IMR-90 (cell line): ENCODE measurements around the gene ADGRA1. TPM values are rescaled to one million over a fixed set of nuclear protein-coding genes. Genes with fewer than 3 reads are reported as not detected.

Experiments
- ATAC-seq: fragments of 200-7000 bp; cut with Tn5 transposase; 2 replicates; pipeline ENCODE4 v1.9.1; 2020; ENCODE audit warnings: low read depth, mild to moderate bottlenecking, moderate library complexity
- BruUV-seq: library from RNA; stranded (reverse); fragments of 400-500 nt; replicated peaks from 2 replicates; lab custom pipeline; 2021; lab: Mats Ljungman, UMichigan
- CTCF ChIA-PET: fragments of 300-600 bp; formaldehyde crosslinking; extraction: SDS; loops from one replicate; lab custom pipeline; 2021; ENCODE audit warnings: antibody characterized with exemption; lab: Yijun Ruan, JAX
- POLR2A ChIA-PET: fragments of 300-600 bp; sonication (Branson Sonifier 250); formaldehyde crosslinking; loops from one replicate; lab custom pipeline; 2022; ENCODE audit warnings: antibody characterized with exemption; ENCODE audit not compliant: unreplicated experiment; lab: Charles Lee
- DNase-seq: peaks from one replicate; pipeline ENCODE4 v3.0.0; 2013
- H2AFZ ChIP-seq: replicated peaks from 2 replicates; pipeline ENCODE3; 2013; ENCODE audit warnings: low read length, mild to moderate bottlenecking; ENCODE audit not compliant: poor library complexity
- H2AK5ac ChIP-seq: 2 replicates; pipeline ENCODE4 v1.6.1; 2013; ENCODE audit warnings: low read depth, low read length, inconsistent platforms
- H2AK9ac ChIP-seq: replicated peaks from 2 replicates; pipeline ENCODE3; 2013; ENCODE audit warnings: mild to moderate bottlenecking, low read depth, low read length, moderate library complexity; ENCODE audit not compliant: poor library complexity
- H2BK120ac ChIP-seq: 2 replicates; pipeline ENCODE4 v1.6.1; 2013; ENCODE audit warnings: low read depth, low read length, inconsistent platforms
- H2BK15ac ChIP-seq: 3 replicates; pipeline ENCODE4 v1.6.1; 2013; ENCODE audit warnings: low read depth, low read length, inconsistent platforms
- H2BK20ac ChIP-seq: 2 replicates; pipeline ENCODE4 v1.6.1; 2013; ENCODE audit warnings: low read depth, mild to moderate bottlenecking, inconsistent platforms, low read length, moderate library complexity
- H2BK5ac ChIP-seq: 2 replicates; pipeline ENCODE4 v1.6.1; 2013; ENCODE audit warnings: mild to moderate bottlenecking, low read depth, low read length, inconsistent platforms; ENCODE audit not compliant: poor library complexity, severe bottlenecking
- H3K14ac ChIP-seq: replicated peaks from 2 replicates; pipeline ENCODE4 v1.6.1; 2013; ENCODE audit warnings: low read depth, low read length, inconsistent platforms
- H3K18ac ChIP-seq: 2 replicates; pipeline ENCODE4 v1.6.1; 2013; ENCODE audit warnings: low read depth, low read length, control low read depth
- H3K23ac ChIP-seq: 2 replicates; pipeline ENCODE4 v1.6.1; 2013; ENCODE audit warnings: low read depth, low read length, inconsistent platforms
- H3K27ac ChIP-seq: 2 replicates; pipeline ENCODE4 v1.5.1; 2013; ENCODE audit warnings: mild to moderate bottlenecking, control low read depth, low read length; ENCODE audit not compliant: insufficient read depth
- H3K27me3 ChIP-seq: 2 replicates; pipeline ENCODE4 v1.6.1; 2013; ENCODE audit warnings: low read length; ENCODE audit not compliant: control insufficient read depth, insufficient read depth
- H3K36me3 ChIP-seq: 2 replicates; pipeline ENCODE4 v1.6.1; 2013; ENCODE audit warnings: low read length, mixed read lengths; ENCODE audit not compliant: control insufficient read depth, insufficient read depth
- H3K4ac ChIP-seq: 2 replicates; pipeline ENCODE4 v1.6.1; 2013; ENCODE audit warnings: low read depth, low read length, inconsistent platforms
- H3K4me1 ChIP-seq: 2 replicates; pipeline ENCODE4 v1.6.1; 2013; ENCODE audit warnings: low read length, mixed read lengths; ENCODE audit not compliant: control insufficient read depth, insufficient read depth
- H3K4me2 ChIP-seq: 2 replicates; pipeline ENCODE4 v1.6.1; 2013; ENCODE audit warnings: low read depth, mild to moderate bottlenecking, control low read depth, low read length, moderate library complexity
- H3K4me3 ChIP-seq: 2 replicates; pipeline ENCODE4 v1.5.1; 2013; ENCODE audit warnings: low read depth, mild to moderate bottlenecking, control low read depth, low read length, moderate library complexity; ENCODE audit not compliant: insufficient read depth
- H3K56ac ChIP-seq: 2 replicates; pipeline ENCODE4 v1.6.1; 2013; ENCODE audit warnings: low read length, inconsistent platforms; ENCODE audit not compliant: insufficient read depth; ENCODE audit errors: extremely low read depth
- H3K79me1 ChIP-seq, 2 experiments: 2 replicates each; pipeline ENCODE4 v1.6.1; 2013; ENCODE audit warnings: low read length in 2 of 2, inconsistent platforms in 1 of 2, low read depth in 1 of 2
- H3K9ac ChIP-seq: 2 replicates; pipeline ENCODE4 v1.6.1; 2013; ENCODE audit warnings: low read depth, low read length, control low read depth
- H3K9me1 ChIP-seq: 2 replicates; pipeline ENCODE4 v1.6.1; 2013; ENCODE audit warnings: low read length, inconsistent platforms; ENCODE audit not compliant: insufficient read depth
- H3K9me3 ChIP-seq: 2 replicates; pipeline ENCODE4 v1.6.1; 2013; ENCODE audit warnings: low read length; ENCODE audit not compliant: control insufficient read depth, insufficient read depth
- H4K20me1 ChIP-seq: 2 replicates; pipeline ENCODE4 v1.6.1; 2013; ENCODE audit warnings: low read length, inconsistent platforms; ENCODE audit not compliant: insufficient read depth
- H4K5ac ChIP-seq: 2 replicates; pipeline ENCODE4 v1.6.1; 2013; ENCODE audit warnings: mild to moderate bottlenecking, low read depth, low read length, control low read depth
- H4K8ac ChIP-seq, 2 experiments: 2 replicates each; pipeline ENCODE4 v1.6.1; 2013; ENCODE audit warnings: low read depth in 2 of 2, low read length in 2 of 2, control low read depth in 1 of 2, inconsistent platforms in 1 of 2
- H4K91ac ChIP-seq: 2 replicates; pipeline ENCODE4 v1.6.1; 2013; ENCODE audit warnings: low read depth, low read length, inconsistent platforms; ENCODE audit not compliant: insufficient read depth
- CEBPB ChIP-seq: IDR thresholded peaks from 2 replicates; pipeline ENCODE4 v1.6.1; 2012; ENCODE audit warnings: low read depth, low read length, improper control_type of control experiment
- MAZ ChIP-seq: IDR thresholded peaks from 2 replicates; pipeline ENCODE4 v1.6.1; 2012; ENCODE audit warnings: low read depth, mild to moderate bottlenecking, low read length, improper control_type of control experiment, moderate library complexity, borderline replicate concordance
- RAD21 ChIP-seq: IDR thresholded peaks from 2 replicates; pipeline ENCODE4 v1.6.1; 2012; ENCODE audit warnings: low read length, improper control_type of control experiment
- RCOR1 ChIP-seq: IDR thresholded peaks from 2 replicates; pipeline ENCODE4 v1.6.1; 2012; ENCODE audit warnings: mild to moderate bottlenecking, low read length, improper control_type of control experiment; ENCODE audit not compliant: insufficient replicate concordance
- RFX5 ChIP-seq: IDR thresholded peaks from 2 replicates; pipeline ENCODE4 v1.8.0; 2012; ENCODE audit warnings: low read depth, mild to moderate bottlenecking, low read length, moderate library complexity
- whole genome bisulfite sequencing, 2 experiments: methylation state at CpG; one replicate each; pipeline versions ENCODE4 v1.1.5 to v1.1.7; 2013; ENCODE audit warnings: missing lambda C conversion rate in 2 of 2; ENCODE audit not compliant: insufficient read length in 1 of 2; ENCODE audit errors: extremely low coverage in 2 of 2; 5-methylcytosine and 5-hydroxymethylcytosine counted together
- dilution Hi-C: fragments of 300-500 bp; cut with HindIII; formaldehyde crosslinking; loops from one replicate; pipeline ENCODE4 v1.14.3; 2018; ENCODE audit warnings: low sequenced_read_pairs; ENCODE audit not compliant: unreplicated experiment
- in situ Hi-C: fragments of 300-500 bp; cut with MboI; formaldehyde crosslinking; loops from 3 replicates; pipeline ENCODE4 v1.14.3; 2019; ENCODE audit warnings: low sequenced_read_pairs, inconsistent platforms, mixed read lengths
- intact Hi-C: fragments of 100-400 bp; cut with micrococcal nuclease; formaldehyde crosslinking; loops from 2 replicates; pipeline ENCODE4 v1.10.0; 2022
- polyA plus RNA-seq, 3 experiments: library from polyadenylated mRNA; depleted of rRNA; stranded (reverse); fragments of >200 nt; gene quantifications; 2 replicates each; pipeline ENCODE4 v1.2.3, GENCODE V29; 2012; ENCODE audit warnings: low replicate concordance in 1 of 3
- total RNA-seq: library from RNA; depleted of rRNA; stranded (reverse); fragments of >200 nt; gene quantifications from 2 replicates; pipeline ENCODE4 v1.2.3, GENCODE V29; 2012
- TF ChIP-seq, protein P1 (sequence below): fragments of 150-350 bp; IDR thresholded peaks from 2 replicates; pipeline ENCODE4 v1.6.1; 2016; ENCODE audit warnings: low read depth, mild to moderate bottlenecking, low read length, moderate library complexity, borderline replicate concordance
- TF ChIP-seq, protein P2 (sequence below): fragments of 150-350 bp; IDR thresholded peaks from 2 replicates; pipeline ENCODE4 v1.6.1; 2017; ENCODE audit warnings: mild to moderate bottlenecking, antibody characterized with exemption, low read length, low read depth
- TF ChIP-seq, protein P3 (sequence below): conservative IDR thresholded peaks from 2 replicates; pipeline ENCODE4 v1.5.1; 2012; ENCODE audit warnings: mild to moderate bottlenecking, low read depth, low read length, improper control_type of control experiment

ADGRA1 gene
- total and polyA plus RNA-seq, 2 of the 4 experiments (the other 2 are of a cell fraction): not detected

DNA sequence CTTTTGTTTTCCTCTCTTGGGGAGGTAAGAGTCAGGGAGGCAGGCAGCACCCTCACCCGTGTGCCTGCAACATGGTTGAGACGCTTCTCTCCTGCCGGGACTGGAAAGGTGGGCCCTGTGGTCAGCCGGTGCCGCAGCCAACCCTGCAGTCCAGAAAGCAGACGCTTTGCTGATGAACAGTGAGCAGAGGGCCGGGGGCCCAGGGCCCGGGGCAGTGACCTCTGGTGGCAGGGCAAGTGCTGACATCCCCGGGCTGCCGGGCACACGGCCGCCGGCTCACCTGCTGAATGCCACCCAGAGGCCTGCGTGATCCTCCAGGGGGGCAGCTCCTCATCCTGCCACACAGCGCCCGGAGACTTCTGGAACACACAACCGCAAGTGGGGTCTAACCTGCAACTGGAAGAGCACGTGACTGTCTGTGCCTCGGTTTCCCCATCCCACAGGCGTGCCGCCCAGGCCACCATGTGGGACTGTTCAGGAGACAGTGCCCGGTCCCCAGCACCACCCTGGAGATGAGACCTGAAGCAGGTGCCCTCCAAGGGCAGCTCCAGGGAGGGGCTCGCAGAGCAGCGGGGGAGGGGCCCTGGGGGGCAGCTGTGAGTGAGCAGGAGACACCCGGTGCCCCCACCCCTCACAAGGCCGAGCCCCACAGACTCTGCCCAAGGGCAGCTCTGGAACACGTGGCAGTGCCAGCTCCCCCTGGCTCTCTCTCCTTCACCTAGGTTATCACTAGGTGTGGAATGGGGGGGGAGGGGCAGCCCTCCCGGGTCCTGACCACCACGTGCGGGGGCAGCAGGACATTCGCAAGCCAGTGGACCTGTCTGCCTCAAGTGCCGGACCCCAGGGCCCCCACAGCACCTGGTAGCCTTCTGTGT is 2.2 kb upstream of the ADGRA1 start:
- no peaks in the 10 kb centered on the region for H3K79me1 ChIP-seq
- ChIA-PET POLR2A (no interaction called here), CTCF (no interaction called here)
- H4K5ac ChIP-seq: no peak overlapping the region
- H2AFZ ChIP-seq: no peak overlapping the region
- TF ChIP-seq RCOR1 (no peak), RAD21 (no peak), CEBPB (no peak), MAZ (no peak), RFX5 (no peak)
- TF ChIP-seq, protein P1, sequence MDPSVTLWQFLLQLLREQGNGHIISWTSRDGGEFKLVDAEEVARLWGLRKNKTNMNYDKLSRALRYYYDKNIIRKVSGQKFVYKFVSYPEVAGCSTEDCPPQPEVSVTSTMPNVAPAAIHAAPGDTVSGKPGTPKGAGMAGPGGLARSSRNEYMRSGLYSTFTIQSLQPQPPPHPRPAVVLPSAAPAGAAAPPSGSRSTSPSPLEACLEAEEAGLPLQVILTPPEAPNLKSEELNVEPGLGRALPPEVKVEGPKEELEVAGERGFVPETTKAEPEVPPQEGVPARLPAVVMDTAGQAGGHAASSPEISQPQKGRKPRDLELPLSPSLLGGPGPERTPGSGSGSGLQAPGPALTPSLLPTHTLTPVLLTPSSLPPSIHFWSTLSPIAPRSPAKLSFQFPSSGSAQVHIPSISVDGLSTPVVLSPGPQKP: no peak
- TF ChIP-seq, protein P2, sequence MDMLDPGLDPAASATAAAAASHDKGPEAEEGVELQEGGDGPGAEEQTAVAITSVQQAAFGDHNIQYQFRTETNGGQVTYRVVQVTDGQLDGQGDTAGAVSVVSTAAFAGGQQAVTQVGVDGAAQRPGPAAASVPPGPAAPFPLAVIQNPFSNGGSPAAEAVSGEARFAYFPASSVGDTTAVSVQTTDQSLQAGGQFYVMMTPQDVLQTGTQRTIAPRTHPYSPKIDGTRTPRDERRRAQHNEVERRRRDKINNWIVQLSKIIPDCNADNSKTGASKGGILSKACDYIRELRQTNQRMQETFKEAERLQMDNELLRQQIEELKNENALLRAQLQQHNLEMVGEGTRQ: no peak
- TF ChIP-seq, protein P3, sequence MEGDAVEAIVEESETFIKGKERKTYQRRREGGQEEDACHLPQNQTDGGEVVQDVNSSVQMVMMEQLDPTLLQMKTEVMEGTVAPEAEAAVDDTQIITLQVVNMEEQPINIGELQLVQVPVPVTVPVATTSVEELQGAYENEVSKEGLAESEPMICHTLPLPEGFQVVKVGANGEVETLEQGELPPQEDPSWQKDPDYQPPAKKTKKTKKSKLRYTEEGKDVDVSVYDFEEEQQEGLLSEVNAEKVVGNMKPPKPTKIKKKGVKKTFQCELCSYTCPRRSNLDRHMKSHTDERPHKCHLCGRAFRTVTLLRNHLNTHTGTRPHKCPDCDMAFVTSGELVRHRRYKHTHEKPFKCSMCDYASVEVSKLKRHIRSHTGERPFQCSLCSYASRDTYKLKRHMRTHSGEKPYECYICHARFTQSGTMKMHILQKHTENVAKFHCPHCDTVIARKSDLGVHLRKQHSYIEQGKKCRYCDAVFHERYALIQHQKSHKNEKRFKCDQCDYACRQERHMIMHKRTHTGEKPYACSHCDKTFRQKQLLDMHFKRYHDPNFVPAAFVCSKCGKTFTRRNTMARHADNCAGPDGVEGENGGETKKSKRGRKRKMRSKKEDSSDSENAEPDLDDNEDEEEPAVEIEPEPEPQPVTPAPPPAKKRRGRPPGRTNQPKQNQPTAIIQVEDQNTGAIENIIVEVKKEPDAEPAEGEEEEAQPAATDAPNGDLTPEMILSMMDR: no peak
- H3K9me1 ChIP-seq: no peaks in the 10 kb centered on the region
- no peak overlapping the region for H3K4me3 ChIP-seq
- 52% methylated on average over 12 of the region's 32 CpGs; no CpG with 5 or more reads in 1 of the 2 experiments for WGBS, 2 experiments
- ATAC-seq: no peak
- no peak overlapping the region for H3K27ac ChIP-seq
- H2AK9ac ChIP-seq: no peak overlapping the region
- peaks cover 39% of the 10 kb centered on the region for H3K27me3 ChIP-seq
- H3K56ac ChIP-seq: no peak overlapping the region
- H2AK5ac ChIP-seq: no peak overlapping the region
- H4K8ac ChIP-seq: no peak overlapping the region
- H3K4ac ChIP-seq: no peak overlapping the region
- BruUV-seq: no TSS peak
- no peak overlapping the region for H2BK20ac ChIP-seq
- H4K91ac ChIP-seq: no peak overlapping the region
- H3K9me3 ChIP-seq: no peaks in the 10 kb centered on the region; the same call in 1 of the 2 replicates
- H2BK5ac ChIP-seq: no peak overlapping the region
- no peak overlapping the region for H3K9ac ChIP-seq
- no peaks in the 10 kb centered on the region for H3K36me3 ChIP-seq
- no peak overlapping the region for H2BK15ac ChIP-seq
- in situ Hi-C loops: no loop called here
- intact Hi-C loops: no loop called here
- H3K18ac ChIP-seq: no peak overlapping the region
- H3K14ac ChIP-seq: no peak overlapping the region
- no peaks in the 10 kb centered on the region for H4K20me1 ChIP-seq
- no peak for DNase-seq
- no peak overlapping the region for H3K23ac ChIP-seq
- H3K4me2 ChIP-seq: no peak overlapping the region
- dilution Hi-C loops: no loop called here
- no peaks in the 10 kb centered on the region for H3K4me1 ChIP-seq
- no peak overlapping the region for H2BK120ac ChIP-seq
